Endothelial cell of umbilical vein (primary cell): ENCODE results near the gene CGRRF1. TPM values are rescaled to one million over a fixed set of nuclear protein-coding genes. Genes with fewer than 3 reads are reported as not detected.

Source experiments
- BruUV-seq: library from RNA; stranded (reverse); fragments of 400-500 nt; replicated peaks from 2 replicates; lab custom pipeline; 2021; lab: Mats Ljungman, UMichigan
- CTCF ChIA-PET: fragments of 300-600, 350-600 bp; sonication (Branson Sonifier 250); formaldehyde crosslinking; loops from one replicate; lab custom pipeline; 2021; ENCODE audit warnings: antibody characterized with exemption, inconsistent platforms; lab: Charles Lee
- POLR2A ChIA-PET: fragments of 300-600, 350-600 bp; sonication (Branson Sonifier 250); formaldehyde crosslinking; loops from one replicate; lab custom pipeline; 2021; ENCODE audit warnings: antibody characterized with exemption, inconsistent platforms; lab: Charles Lee
- DNase-seq: peaks from one replicate; pipeline ENCODE4 v3.0.0-alpha.2; 2011; ENCODE audit warnings: low read depth, low spot score
- FAIRE-seq: peaks from 2 replicates; lab custom pipeline; 2011; peaks lifted over from hg19 to GRCh38; lab: Jason Lieb, UNC
- H2AFZ ChIP-seq: 2 replicates; pipeline ENCODE4 v1.6.0; 2012; ENCODE audit warnings: low read depth, low read length, control low read depth, inconsistent platforms
- H3K27ac ChIP-seq: 2 replicates; pipeline ENCODE4 v1.5.1; 2011; ENCODE audit warnings: low read depth, mild to moderate bottlenecking, control low read depth, low read length, moderate library complexity; ENCODE audit not compliant: insufficient read depth
- H3K27me3 ChIP-seq, 2 experiments: 2 replicates each; pipeline versions ENCODE4 v1.6.0 to v1.6.1; 2011; ENCODE audit warnings: low read length in 2 of 2, mixed read lengths in 1 of 2; ENCODE audit not compliant: control insufficient read depth in 2 of 2, insufficient read depth in 2 of 2
- H3K36me3 ChIP-seq, 2 experiments: 2 replicates in 1 of 2; 3 replicates in 1 of 2; pipeline ENCODE4 v1.5.1; 2011; ENCODE audit warnings: low read length in 2 of 2, mild to moderate bottlenecking in 1 of 2, moderate library complexity in 1 of 2; ENCODE audit not compliant: control insufficient read depth in 2 of 2, insufficient read depth in 2 of 2; ENCODE audit errors: extremely low read depth in 1 of 2
- H3K4me1 ChIP-seq: 3 replicates; pipeline ENCODE4 v1.5.1; 2011; ENCODE audit warnings: mild to moderate bottlenecking, low read length; ENCODE audit not compliant: control insufficient read depth, insufficient read depth; ENCODE audit errors: extremely low read depth
- H3K4me2 ChIP-seq: 2 replicates; pipeline ENCODE4 v1.6.1; 2011; ENCODE audit warnings: low read length, control low read depth, mixed read lengths; ENCODE audit not compliant: insufficient read depth
- H3K4me3 ChIP-seq, 3 experiments: fragments of 200-600 bp in 1 of 3; sonication (generic), shearing (Covaris generic) in 1 of 3; replicated peaks in 1 of 3; 2 replicates each; pipeline ENCODE4 v1.5.1; 2011 to 2016; ENCODE audit warnings: control low read depth in 3 of 3, low read length in 3 of 3, mild to moderate bottlenecking in 2 of 3, inconsistent platforms in 1 of 3, low read depth in 1 of 3, moderate library complexity in 1 of 3; ENCODE audit not compliant: insufficient read depth in 1 of 3
- H3K79me2 ChIP-seq: 2 replicates; pipeline ENCODE4 v1.6.0; 2012; ENCODE audit warnings: low read length, inconsistent platforms; ENCODE audit not compliant: control insufficient read depth, insufficient read depth
- H3K9ac ChIP-seq: replicated peaks from 2 replicates; pipeline ENCODE3; 2011; ENCODE audit warnings: low read length, control low read depth; ENCODE audit not compliant: insufficient read depth; ENCODE audit errors: extremely low read depth
- H3K9me1 ChIP-seq: replicated peaks from 3 replicates; pipeline ENCODE4 v1.6.0; 2011; ENCODE audit warnings: mild to moderate bottlenecking, low read length; ENCODE audit not compliant: control insufficient read depth, insufficient read depth; ENCODE audit errors: extremely low read depth
- H3K9me3 ChIP-seq: replicated peaks from 2 replicates; pipeline ENCODE4 v1.5.1; 2012; ENCODE audit warnings: low read length, inconsistent platforms; ENCODE audit not compliant: control insufficient read depth, insufficient read depth
- H4K20me1 ChIP-seq: replicated peaks from 2 replicates; pipeline ENCODE3; 2011; ENCODE audit warnings: mild to moderate bottlenecking, low read length; ENCODE audit not compliant: control insufficient read depth, insufficient read depth; ENCODE audit errors: extremely low read depth
- EZH2 ChIP-seq: IDR thresholded peaks from 2 replicates; pipeline ENCODE4 v1.6.1; 2012; ENCODE audit warnings: borderline replicate concordance, low read depth, mild to moderate bottlenecking, moderate library complexity, low read length, inconsistent platforms; ENCODE audit not compliant: severe bottlenecking
- FOS ChIP-seq: IDR thresholded peaks from 2 replicates; pipeline ENCODE4 v1.6.1; 2011; ENCODE audit warnings: mild to moderate bottlenecking, low read length, moderate library complexity, borderline replicate concordance; ENCODE audit not compliant: insufficient read depth
- GATA2 ChIP-seq: IDR thresholded peaks from 2 replicates; pipeline ENCODE4 v1.7.0; 2011; ENCODE audit warnings: low read depth, mild to moderate bottlenecking, moderate library complexity, mixed read lengths, low read length; ENCODE audit not compliant: insufficient read length, insufficient read depth
- MAX ChIP-seq: IDR thresholded peaks from 2 replicates; pipeline ENCODE4 v1.6.1; 2011; ENCODE audit not compliant: insufficient read depth, insufficient read length
- POLR2A ChIP-seq: IDR thresholded peaks from 2 replicates; pipeline ENCODE4 v1.6.1; 2012; ENCODE audit warnings: low read depth, mild to moderate bottlenecking, control low read depth, low read length
- POLR2AphosphoS5 ChIP-seq: IDR thresholded peaks from 2 replicates; pipeline ENCODE4 v1.6.1; 2012; ENCODE audit warnings: low read depth, mild to moderate bottlenecking, control low read depth, low read length, moderate library complexity; ENCODE audit not compliant: insufficient read depth
- dilution Hi-C: fragments of 300-500 bp; cut with MboI; formaldehyde crosslinking; loops from one replicate; pipeline ENCODE4 v1.15.0; 2019; ENCODE audit warnings: low sequenced_read_pairs; ENCODE audit not compliant: extremely low pct_ligation_motif_present
- intact Hi-C: fragments of 100-400 bp; cut with micrococcal nuclease; formaldehyde crosslinking; loops from one replicate; pipeline ENCODE4 v1.10.0; 2022
- polyA plus RNA-seq, 4 experiments: library from polyadenylated mRNA; depleted of rRNA in 3 of 4; stranded (reverse) in 3 of 4; unstranded in 1 of 4; fragments of >200 nt; gene quantifications; 2 replicates each; pipeline versions ENCODE4 v1.2.1 to v1.2.3, GENCODE V29; 2011 to 2012; ENCODE audit warnings: missing spikeins in 1 of 4
- total RNA-seq: library from RNA; stranded (reverse); gene quantifications from 2 replicates; pipeline ENCODE4 v1.2.3, GENCODE V29; 2021
- TF ChIP-seq, protein P1 (sequence below), 2 donors: IDR thresholded peaks; 1 replicate in 1 of 2; 2 replicates in 1 of 2; pipeline ENCODE4 v1.5.1; 2011; ENCODE audit warnings: low read length in 2 of 2, mild to moderate bottlenecking in 2 of 2, moderate library complexity in 2 of 2, control low read depth in 1 of 2, inconsistent platforms in 1 of 2, low read depth in 1 of 2; ENCODE audit not compliant: insufficient read depth in 1 of 2; ENCODE audit errors: extremely low read depth in 1 of 2

The CGRRF1 gene
- total and polyA plus RNA-seq, 2 donors (not counting 3 experiments of a cell fraction or from before 2014, with no cell fraction given), result 6.6 to 15.7 TPM

GRCh38 chr14:54516709-54517108, 7.0 kb downstream of the CGRRF1 start:
- H3K27me3 ChIP-seq, result no peaks in the 10 kb centered on the region
- H3K79me2 ChIP-seq, result peaks cover 35% of the 10 kb centered on the region
- POLR2A ChIA-PET, result no interaction called here
- dilution Hi-C loops (no loop called here), intact Hi-C loops (no loop called here)
- no peaks in the 10 kb centered on the region for H3K9me3 ChIP-seq
- no peak overlapping the region for H3K4me3 ChIP-seq
- H3K27ac ChIP-seq, result no peak overlapping the region
- no peak overlapping the region for H3K9ac ChIP-seq
- FAIRE-seq, result no peak
- TF ChIP-seq POLR2A (no peak), GATA2 (no peak), FOS (no peak), MAX (no peak), POLR2AphosphoS5 (no peak), EZH2 (no peak)
- TF ChIP-seq, protein P1, sequence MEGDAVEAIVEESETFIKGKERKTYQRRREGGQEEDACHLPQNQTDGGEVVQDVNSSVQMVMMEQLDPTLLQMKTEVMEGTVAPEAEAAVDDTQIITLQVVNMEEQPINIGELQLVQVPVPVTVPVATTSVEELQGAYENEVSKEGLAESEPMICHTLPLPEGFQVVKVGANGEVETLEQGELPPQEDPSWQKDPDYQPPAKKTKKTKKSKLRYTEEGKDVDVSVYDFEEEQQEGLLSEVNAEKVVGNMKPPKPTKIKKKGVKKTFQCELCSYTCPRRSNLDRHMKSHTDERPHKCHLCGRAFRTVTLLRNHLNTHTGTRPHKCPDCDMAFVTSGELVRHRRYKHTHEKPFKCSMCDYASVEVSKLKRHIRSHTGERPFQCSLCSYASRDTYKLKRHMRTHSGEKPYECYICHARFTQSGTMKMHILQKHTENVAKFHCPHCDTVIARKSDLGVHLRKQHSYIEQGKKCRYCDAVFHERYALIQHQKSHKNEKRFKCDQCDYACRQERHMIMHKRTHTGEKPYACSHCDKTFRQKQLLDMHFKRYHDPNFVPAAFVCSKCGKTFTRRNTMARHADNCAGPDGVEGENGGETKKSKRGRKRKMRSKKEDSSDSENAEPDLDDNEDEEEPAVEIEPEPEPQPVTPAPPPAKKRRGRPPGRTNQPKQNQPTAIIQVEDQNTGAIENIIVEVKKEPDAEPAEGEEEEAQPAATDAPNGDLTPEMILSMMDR (IDR thresholded peaks at IDR 0.05; ENCODE audit: extremely low read depth in 1 of 2, insufficient read depth in 1 of 2, low read depth in 1 of 2, low read length in 2 of 2), result no peak
- no peaks in the 10 kb centered on the region for H3K9me1 ChIP-seq
- no peak for DNase-seq
- CTCF ChIA-PET, result interaction anchor here (1.4 to 1.5 kb wide), 2 partner anchors 10 to 47 kb away, joined by 3 read pairs; no protein-coding TSS in a partner anchor
- no peaks in the 10 kb centered on the region for H3K36me3 ChIP-seq
- no TSS peak for BruUV-seq
- no peaks in the 10 kb centered on the region for H3K4me1 ChIP-seq
- H3K4me2 ChIP-seq, result no peak overlapping the region
- no peak overlapping the region for H2AFZ ChIP-seq
- H4K20me1 ChIP-seq, result no peaks in the 10 kb centered on the region
